Mesenchymal stem cell (in vitro differentiated cells and primary cell): ENCODE measurements around the gene DGKH.
"Not testable (repeated sequence)": the region's sequence is repeated elsewhere in the genome, so short reads cannot be mapped to it uniquely, and the experiment has no call there.

ENCODE experiments used
- DNase-seq: peaks from one replicate; pipeline ENCODE4 v3.0.0-alpha.2; 2013
- H2AFZ ChIP-seq: one replicate; pipeline ENCODE4 v1.6.1; 2013; ENCODE audit warnings: low read depth, mild to moderate bottlenecking, control low read depth, inconsistent platforms, low read length, moderate library complexity
- H2AK5ac ChIP-seq: 2 replicates; pipeline ENCODE4 v1.6.1; 2013; ENCODE audit warnings: low read length, moderate library complexity, mild to moderate bottlenecking, inconsistent platforms; ENCODE audit not compliant: severe bottlenecking
- H2BK120ac ChIP-seq: one replicate; pipeline ENCODE4 v1.6.1; 2013; ENCODE audit warnings: low read depth, mild to moderate bottlenecking, inconsistent platforms, low read length, moderate library complexity
- H2BK12ac ChIP-seq, 2 experiments: one replicate each; pipeline ENCODE4 v1.6.1; 2013; ENCODE audit warnings: inconsistent platforms in 2 of 2, low read length in 2 of 2, mild to moderate bottlenecking in 2 of 2, moderate library complexity in 2 of 2, control low read depth in 1 of 2
- H2BK15ac ChIP-seq: one replicate; pipeline ENCODE4 v1.6.1; 2013; ENCODE audit warnings: mild to moderate bottlenecking, low read depth, inconsistent platforms; ENCODE audit not compliant: poor library complexity, severe bottlenecking
- H2BK5ac ChIP-seq: 2 replicates; pipeline ENCODE4 v1.6.1; 2013; ENCODE audit warnings: low read depth, mild to moderate bottlenecking, low read length, control low read depth, inconsistent platforms; ENCODE audit not compliant: poor library complexity, severe bottlenecking
- H3K14ac ChIP-seq, 2 experiments: one replicate each; pipeline ENCODE4 v1.6.1; 2013; ENCODE audit warnings: inconsistent platforms in 2 of 2, low read length in 2 of 2, control low read depth in 1 of 2, mild to moderate bottlenecking in 1 of 2, moderate library complexity in 1 of 2
- H3K18ac ChIP-seq, 2 experiments: one replicate each; pipeline ENCODE4 v1.6.1; 2013; ENCODE audit warnings: inconsistent platforms in 2 of 2, low read length in 2 of 2, control low read depth in 1 of 2, low read depth in 1 of 2, mild to moderate bottlenecking in 1 of 2
- H3K23ac ChIP-seq, 2 experiments: one replicate each; pipeline ENCODE4 v1.6.1; 2013; ENCODE audit warnings: inconsistent platforms in 2 of 2, low read length in 2 of 2, mild to moderate bottlenecking in 2 of 2, moderate library complexity in 2 of 2, control low read depth in 1 of 2
- H3K27ac ChIP-seq: 2 replicates; pipeline ENCODE4 v1.5.1; 2013; ENCODE audit warnings: mild to moderate bottlenecking, moderate library complexity, low read length, control low read depth, inconsistent platforms; ENCODE audit not compliant: poor library complexity, severe bottlenecking
- H3K27me3 ChIP-seq, 2 experiments: 2 replicates each; pipeline versions ENCODE4 v1.6.1 to v1.7.0; 2013; ENCODE audit warnings: low read length in 2 of 2, mild to moderate bottlenecking in 2 of 2, moderate library complexity in 2 of 2, control low read depth in 1 of 2, inconsistent platforms in 1 of 2; ENCODE audit not compliant: control insufficient read depth in 1 of 2, insufficient read depth in 1 of 2
- H3K36me3 ChIP-seq, 2 experiments: 2 replicates each; pipeline versions ENCODE4 v1.6.1 to v1.7.0; 2013; ENCODE audit warnings: low read length in 2 of 2, control low read depth in 1 of 2, inconsistent platforms in 1 of 2, low read depth in 1 of 2, mild to moderate bottlenecking in 1 of 2; ENCODE audit not compliant: insufficient read depth in 2 of 2, control insufficient read depth in 1 of 2
- H3K4ac ChIP-seq, 2 experiments: one replicate each; pipeline ENCODE4 v1.6.1; 2013; ENCODE audit warnings: inconsistent platforms in 2 of 2, low read length in 2 of 2, mild to moderate bottlenecking in 2 of 2, moderate library complexity in 2 of 2, control low read depth in 1 of 2, low read depth in 1 of 2
- H3K4me1 ChIP-seq: 2 replicates; pipeline ENCODE4 v1.6.1; 2013; ENCODE audit warnings: low read depth, low read length, control low read depth; ENCODE audit not compliant: control insufficient read depth, insufficient read depth
- H3K4me2 ChIP-seq: 2 replicates; pipeline ENCODE4 v1.6.1; 2013; ENCODE audit warnings: low read length, mild to moderate bottlenecking, inconsistent platforms; ENCODE audit not compliant: poor library complexity, severe bottlenecking
- H3K4me3 ChIP-seq, 2 experiments: 2 replicates each; pipeline versions ENCODE4 v1.5.1 to v1.7.0; 2013; ENCODE audit warnings: low read length in 2 of 2, mild to moderate bottlenecking in 2 of 2, control low read depth in 1 of 2, low read depth in 1 of 2; ENCODE audit not compliant: insufficient read depth in 1 of 2
- H3K79me1 ChIP-seq: replicated peaks from 2 replicates; pipeline ENCODE4 v1.6.1; 2013; ENCODE audit warnings: mild to moderate bottlenecking, control low read depth, low read length, inconsistent platforms; ENCODE audit not compliant: poor library complexity, severe bottlenecking
- H3K9ac ChIP-seq: 2 replicates; pipeline ENCODE4 v1.7.0; 2013; ENCODE audit warnings: mild to moderate bottlenecking, low read length, moderate library complexity
- H3K9me3 ChIP-seq: 2 replicates; pipeline ENCODE4 v1.7.0; 2013; ENCODE audit warnings: mild to moderate bottlenecking, low read length; ENCODE audit not compliant: control insufficient read depth
- H4K8ac ChIP-seq: one replicate; pipeline ENCODE4 v1.6.1; 2013; ENCODE audit warnings: inconsistent platforms, mild to moderate bottlenecking, low read length, moderate library complexity
- H4K91ac ChIP-seq: one replicate; pipeline ENCODE4 v1.6.1; 2013; ENCODE audit warnings: mild to moderate bottlenecking, low read length, inconsistent platforms
- WGBS: methylation state at CpG from one replicate; pipeline ENCODE4 v1.1.7; 2013; ENCODE audit warnings: mixed read lengths; 5-methylcytosine and 5-hydroxymethylcytosine counted together

The DGKH gene

DNA sequence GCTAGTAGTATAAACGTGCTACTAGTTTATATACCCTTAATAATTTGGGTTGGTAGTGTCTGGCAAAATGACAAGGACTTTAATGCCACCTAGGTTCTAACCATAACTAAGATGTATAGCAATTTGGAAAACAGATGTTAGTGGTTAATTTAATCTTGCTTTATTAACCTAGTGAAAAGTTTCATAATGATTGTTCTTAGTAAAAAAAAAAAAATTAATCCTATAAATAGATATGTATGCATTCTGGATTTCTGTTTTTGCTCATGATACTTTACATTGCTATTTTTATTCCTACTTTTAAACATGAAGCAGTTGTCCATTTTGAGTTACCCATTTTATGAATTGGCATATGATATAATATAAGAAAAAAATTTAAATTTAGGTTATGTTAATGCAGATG, 36.3 kb downstream of the DGKH start:
- Histone ChIP-seq H2BK5ac (no peak overlapping the region), H3K18ac (no peak overlapping the region), H2BK12ac (no peak overlapping the region), H3K4ac (no peak overlapping the region), H3K27me3 (no peaks in the 10 kb centered on the region), H4K91ac (no peak overlapping the region), H3K14ac (no peak overlapping the region), H3K9ac (no peak overlapping the region), H3K27ac (no peak overlapping the region), H3K9me3 (no peaks in the 10 kb centered on the region), H2BK120ac (no peak overlapping the region), H3K79me1 (peaks cover 11% of the 10 kb centered on the region), H3K36me3 (peaks cover 2 to 5% of the 10 kb centered on the region in 2 experiments), H3K4me2 (no peak overlapping the region), H4K8ac (no peak overlapping the region), H3K23ac (no peak overlapping the region), H3K4me3 (no peak overlapping the region), H2AFZ (no peak overlapping the region), H2BK15ac (no peak overlapping the region), H2AK5ac (no peak overlapping the region), H3K4me1 (peaks cover 2% of the 10 kb centered on the region)
- WGBS, result 100% methylated on average over 1 of the region's 1 CpG
- no peak for DNase-seq

- no peak overlapping the region for H2BK5ac ChIP-seq
- H2BK12ac ChIP-seq, result no peak overlapping the region
- H3K79me1 ChIP-seq, result peaks cover 11% of the 10 kb centered on the region
- H2BK120ac ChIP-seq, result no peak overlapping the region
- H3K14ac ChIP-seq, result no peak overlapping the region
- H4K8ac ChIP-seq, result no peak overlapping the region
- no peak overlapping the region for H3K4me3 ChIP-seq
- H2AFZ ChIP-seq, result no peak overlapping the region
- no peak overlapping the region for H3K27ac ChIP-seq
- H3K9ac ChIP-seq, result no peak overlapping the region
- H3K4me2 ChIP-seq, result no peak overlapping the region
- peaks cover 2% of the 10 kb centered on the region for H3K4me1 ChIP-seq
- no peaks in the 10 kb centered on the region for H3K27me3 ChIP-seq
- WGBS, result 100% methylated on average over 1 of the region's 1 CpG
- H3K4ac ChIP-seq, result no peak overlapping the region
- H2AK5ac ChIP-seq, result no peak overlapping the region
- no peak overlapping the region for H4K91ac ChIP-seq
- no peak overlapping the region for H2BK15ac ChIP-seq
- no peak overlapping the region for H3K23ac ChIP-seq
- no peak for DNase-seq
- peaks cover 2 to 5% of the 10 kb centered on the region in 2 experiments for H3K36me3 ChIP-seq
- H3K18ac ChIP-seq, result no peak overlapping the region
- no peaks in the 10 kb centered on the region for H3K9me3 ChIP-seq
These were observed 38.1 kb downstream of the DGKH start for GRCh38 chr13:42086582-42086981.

GRCh38 chr13:42094516-42095040, 46.1 kb downstream of the DGKH start:
- no peaks in the 10 kb centered on the region for H3K36me3 ChIP-seq
- no peak overlapping the region for H3K18ac ChIP-seq
- no peak overlapping the region for H3K4me2 ChIP-seq
- no peaks in the 10 kb centered on the region for H3K9me3 ChIP-seq
- no peak overlapping the region for H3K9ac ChIP-seq
- no peak overlapping the region for H2AK5ac ChIP-seq
- H2AFZ ChIP-seq, result no peak overlapping the region
- no peak overlapping the region for H4K8ac ChIP-seq
- H2BK120ac ChIP-seq, result no peak overlapping the region
- H3K79me1 ChIP-seq, result peaks cover 10% of the 10 kb centered on the region
- no peaks in the 10 kb centered on the region for H3K27me3 ChIP-seq
- H3K14ac ChIP-seq, result no peak overlapping the region
- no peak overlapping the region for H2BK15ac ChIP-seq
- H3K27ac ChIP-seq, result no peak overlapping the region
- H4K91ac ChIP-seq, result no peak overlapping the region
- H3K4ac ChIP-seq, result no peak overlapping the region
- no peak overlapping the region for H2BK12ac ChIP-seq
- no peak overlapping the region for H3K23ac ChIP-seq
- WGBS, result no CpG with 5 or more reads among the region's 2 CpGs
- DNase-seq, result no peak
- H3K4me1 ChIP-seq, result no peaks in the 10 kb centered on the region
- no peak overlapping the region for H2BK5ac ChIP-seq
- no peak overlapping the region for H3K4me3 ChIP-seq

- H2AK5ac ChIP-seq, H2AFZ ChIP-seq, H3K36me3 ChIP-seq, H3K4me1 ChIP-seq, H3K14ac ChIP-seq, H3K9ac ChIP-seq, H3K4me3 ChIP-seq, H3K4me2 ChIP-seq, H3K9me3 ChIP-seq, H4K91ac ChIP-seq, H3K23ac ChIP-seq, H3K27ac ChIP-seq, DNase-seq, H2BK5ac ChIP-seq, H2BK15ac ChIP-seq, H4K8ac ChIP-seq, H3K27me3 ChIP-seq, H3K18ac ChIP-seq, H2BK12ac ChIP-seq, H2BK120ac ChIP-seq, H3K4ac ChIP-seq: not testable (repeated sequence)
- H3K79me1 ChIP-seq, result peaks cover 15% of the 10 kb centered on the region
- no CpG with 5 or more reads among the region's 2 CpGs for WGBS
These were observed 47.8 kb downstream of the DGKH start for GRCh38 chr13:42096222-42096621.
